ENCODE results near the gene RPS25. TPM values are rescaled to one million over a fixed set of nuclear protein-coding genes. Genes with fewer than 3 reads are reported as not detected.

RPS25 gene
- total and polyA plus RNA-seq, 10 of the 15 experiments (the other 5 are each of a cell fraction or from before 2014, with no cell fraction given): 886 to 3,746 (median 3,066) TPM

DNA sequence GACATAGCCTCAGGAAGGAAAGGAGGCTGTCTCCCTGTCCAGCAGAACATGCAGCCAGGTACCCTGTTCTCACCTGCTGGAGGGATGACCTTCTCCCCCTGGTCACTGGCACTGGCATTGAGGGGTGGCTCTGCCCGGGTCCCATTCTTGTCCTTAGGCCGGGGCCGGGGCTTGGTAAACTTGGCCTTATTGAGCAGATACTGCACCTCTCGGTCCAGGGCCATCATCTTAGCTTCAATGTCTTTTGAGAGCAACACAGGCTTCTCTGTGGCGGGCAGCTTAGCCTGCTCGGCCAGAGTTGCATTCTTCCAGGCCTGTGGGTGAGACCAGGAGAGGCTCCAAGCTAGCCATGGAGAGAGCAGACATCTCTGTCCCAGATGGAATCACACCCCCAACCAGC, 28.3 kb upstream of the RPS25 start:
- H3K9me3 ChIP-seq (replicated peaks; ENCODE audit: control insufficient read depth, insufficient read depth, low read length): no peaks in the 10 kb centered on the region
- peaks cover 40% of the 10 kb centered on the region in 2 experiments for H3K36me3 ChIP-seq (ENCODE audit: control insufficient read depth in 2 of 2, insufficient read depth in 2 of 2, low read length in 1 of 2)
- intact Hi-C loops (cut with micrococcal nuclease; ENCODE audit: unreplicated experiment) (no loop called here), in situ Hi-C loops (cut with MboI) (no loop called here)
- over 99% methylated on average over 6 of the region's 6 CpGs for WGBS (ENCODE audit: insufficient coverage, insufficient replicate concordance, low lambda C conversion rate, missing lambda C conversion rate)
- no peak for FAIRE-seq
- H3K4me2 ChIP-seq (ENCODE audit: control insufficient read depth, insufficient read depth): no peak overlapping the region
- H4K20me1 ChIP-seq (ENCODE audit: control insufficient read depth, insufficient read depth): no peaks in the 10 kb centered on the region
- DNase-seq (ENCODE audit: low read depth, low spot score): no peak
- ChIA-PET POLR2A (interaction anchor here (0.5 to 2.5 kb wide), 2 partner anchors 9 to 286 kb away, joined by 4 to 10 read pairs; no protein-coding TSS in a partner anchor), SMC1A (ENCODE audit: uncharacterized antibody, unreplicated experiment) (no interaction called here), RAD21 (ENCODE audit: unreplicated experiment) (interaction anchor here (1.5 kb wide), 1 partner anchor 177 kb away, joined by 3 read pairs; no protein-coding TSS in a partner anchor), CTCF (interaction anchor here (1.0 kb wide), 1 partner anchor 14 kb away, joined by 4 read pairs; no protein-coding TSS in a partner anchor)
- no peak overlapping the region for H3K9ac ChIP-seq (ENCODE audit: control insufficient read depth, insufficient read depth, low read length)
- ATAC-seq: no peak
- H3K4me1 ChIP-seq (ENCODE audit: control insufficient read depth, insufficient read depth, low read length): peaks cover 9% of the 10 kb centered on the region; the same call in 1 of the 2 replicates
- H3K27ac ChIP-seq (ENCODE audit: control insufficient read depth, insufficient read depth): no peak overlapping the region
- TF ChIP-seq, protein P1, sequence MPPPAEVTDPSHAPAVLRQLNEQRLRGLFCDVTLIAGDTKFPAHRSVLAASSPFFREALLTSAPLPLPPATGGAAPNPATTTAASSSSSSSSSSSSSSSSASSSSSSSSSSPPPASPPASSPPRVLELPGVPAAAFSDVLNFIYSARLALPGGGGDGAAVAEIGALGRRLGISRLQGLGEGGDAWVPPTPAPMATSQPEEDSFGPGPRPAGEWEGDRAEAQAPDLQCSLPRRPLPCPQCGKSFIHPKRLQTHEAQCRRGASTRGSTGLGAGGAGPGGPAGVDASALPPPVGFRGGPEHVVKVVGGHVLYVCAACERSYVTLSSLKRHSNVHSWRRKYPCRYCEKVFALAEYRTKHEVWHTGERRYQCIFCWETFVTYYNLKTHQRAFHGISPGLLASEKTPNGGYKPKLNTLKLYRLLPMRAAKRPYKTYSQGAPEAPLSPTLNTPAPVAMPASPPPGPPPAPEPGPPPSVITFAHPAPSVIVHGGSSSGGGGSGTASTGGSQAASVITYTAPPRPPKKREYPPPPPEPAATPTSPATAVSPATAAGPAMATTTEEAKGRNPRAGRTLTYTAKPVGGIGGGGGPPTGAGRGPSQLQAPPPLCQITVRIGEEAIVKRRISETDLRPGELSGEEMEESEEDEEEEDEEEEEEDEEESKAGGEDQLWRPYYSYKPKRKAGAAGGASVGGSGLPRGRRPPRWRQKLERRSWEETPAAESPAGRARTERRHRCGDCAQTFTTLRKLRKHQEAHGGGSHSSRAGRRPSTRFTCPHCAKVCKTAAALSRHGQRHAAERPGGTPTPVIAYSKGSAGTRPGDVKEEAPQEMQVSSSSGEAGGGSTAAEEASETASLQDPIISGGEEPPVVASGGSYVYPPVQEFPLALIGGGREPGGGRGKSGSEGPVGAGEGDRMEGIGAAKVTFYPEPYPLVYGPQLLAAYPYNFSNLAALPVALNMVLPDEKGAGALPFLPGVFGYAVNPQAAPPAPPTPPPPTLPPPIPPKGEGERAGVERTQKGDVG (CRISPR knock-in tag; IDR thresholded peaks at IDR 0.05): no peak
- TF ChIP-seq FOXM1 (IDR thresholded peaks at IDR 0.05; ENCODE audit: low read depth, low read length) (no peak), GATAD2B (conservative IDR thresholded peaks at IDR 0.05; ENCODE audit: low read depth) (no peak), SRF (IDR thresholded peaks at IDR 0.05; ENCODE audit: low read depth in 2 of 2, low read length in 2 of 2) (no peak), NFYB (IDR thresholded peaks at IDR 0.05; ENCODE audit: insufficient read depth, low read depth, low read length) (no peak)
- TF ChIP-seq, protein P2, sequence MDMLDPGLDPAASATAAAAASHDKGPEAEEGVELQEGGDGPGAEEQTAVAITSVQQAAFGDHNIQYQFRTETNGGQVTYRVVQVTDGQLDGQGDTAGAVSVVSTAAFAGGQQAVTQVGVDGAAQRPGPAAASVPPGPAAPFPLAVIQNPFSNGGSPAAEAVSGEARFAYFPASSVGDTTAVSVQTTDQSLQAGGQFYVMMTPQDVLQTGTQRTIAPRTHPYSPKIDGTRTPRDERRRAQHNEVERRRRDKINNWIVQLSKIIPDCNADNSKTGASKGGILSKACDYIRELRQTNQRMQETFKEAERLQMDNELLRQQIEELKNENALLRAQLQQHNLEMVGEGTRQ (IDR thresholded peaks at IDR 0.05; ENCODE audit: borderline replicate concordance, low read depth, low read length): no peak
- H3K4me3 ChIP-seq: no peak overlapping the region
- no peaks in the 10 kb centered on the region for H3K27me3 ChIP-seq (replicated peaks in 1 of 2; ENCODE audit: control insufficient read depth in 2 of 2, insufficient read depth in 2 of 2, low read length in 1 of 2)
- H3K79me2 ChIP-seq (ENCODE audit: control insufficient read depth, insufficient read depth, low read length): peaks cover 6% of the 10 kb centered on the region
- H2AFZ ChIP-seq (ENCODE audit: control insufficient read depth, low read depth, low read length): no peak overlapping the region
- no TSS peak for BruUV-seq (replicated peaks)
